Breast epithelium (tissue), 4 donors: Measurements from ENCODE around the gene ENOSF1. TPM values are rescaled to one million over a fixed set of nuclear protein-coding genes. Genes with fewer than 3 reads are reported as not detected.

Experiments
- DNase-seq, 2 donors: peaks; one replicate each; pipeline ENCODE4 v3.0.0-alpha.2; 2019; ENCODE audit warnings: low spot score in 2 of 2
- H3K27ac ChIP-seq, 2 donors: fragments of 200-600 bp; sonication (generic) in 1 of 2; one replicate each; pipeline ENCODE4 v1.5.1; 2016 to 2019; ENCODE audit warnings: mild to moderate bottlenecking in 1 of 2
- H3K27me3 ChIP-seq, 2 donors: fragments of 200-600 bp; sonication (generic) in 1 of 2; one replicate each; pipeline versions ENCODE4 v1.5.1 to v1.6.0; 2017 to 2019; ENCODE audit warnings: control low read depth in 1 of 2, mild to moderate bottlenecking in 1 of 2
- H3K36me3 ChIP-seq: fragments of 200-600 bp; one replicate; pipeline ENCODE4 v1.5.1; 2019
- H3K4me1 ChIP-seq, 2 donors: fragments of 200-600 bp; sonication (generic); one replicate each; pipeline ENCODE4 v1.5.1; 2016 to 2019; ENCODE audit warnings: control low read depth in 1 of 2
- H3K4me3 ChIP-seq, 3 donors: fragments of 200-600 bp; sonication (generic); 1 replicate in 2 of 3; 2 replicates in 1 of 3; pipeline ENCODE4 v1.5.1; 2016 to 2019; ENCODE audit warnings: mild to moderate bottlenecking in 3 of 3, moderate library complexity in 2 of 3
- H3K9me3 ChIP-seq, 2 donors: fragments of 200-600 bp; sonication (generic) in 1 of 2; one replicate each; pipeline ENCODE4 v1.5.1; 2016 to 2019; ENCODE audit warnings: control low read depth in 1 of 2
- CTCF ChIP-seq, 3 donors: fragments of 450-650 bp; IDR thresholded peaks; one replicate each; pipeline ENCODE4 v1.5.1; 2016 to 2017; ENCODE audit warnings: antibody characterized with exemption in 3 of 3, mild to moderate bottlenecking in 3 of 3, moderate library complexity in 3 of 3
- POLR2A ChIP-seq: fragments of 450-650 bp; IDR thresholded peaks from one replicate; pipeline ENCODE4 v1.6.1; 2016; ENCODE audit warnings: antibody characterized with exemption, mild to moderate bottlenecking, moderate library complexity
- POLR2AphosphoS5 ChIP-seq, 3 donors: sonication (generic); formaldehyde crosslinking; IDR thresholded peaks; one replicate each; pipeline ENCODE4 v1.6.1; 2017; ENCODE audit warnings: antibody characterized with exemption in 3 of 3
- intact Hi-C: fragments of 100-400 bp; cut with DNase I; formaldehyde crosslinking; loops from one replicate; pipeline ENCODE4 v1.15.1; 2023; ENCODE audit warnings: low total_unique reads
- total RNA-seq, 3 donors: library from RNA; depleted of rRNA; stranded (reverse); fragments of >200 nt; gene quantifications; one replicate each; pipeline ENCODE4 v1.1.0, GENCODE V29; 2016

Gene ENOSF1
- total RNA-seq, 3 donors from 2014 or later: 49.4 to 96.0 (median 90.1) TPM

DNA sequence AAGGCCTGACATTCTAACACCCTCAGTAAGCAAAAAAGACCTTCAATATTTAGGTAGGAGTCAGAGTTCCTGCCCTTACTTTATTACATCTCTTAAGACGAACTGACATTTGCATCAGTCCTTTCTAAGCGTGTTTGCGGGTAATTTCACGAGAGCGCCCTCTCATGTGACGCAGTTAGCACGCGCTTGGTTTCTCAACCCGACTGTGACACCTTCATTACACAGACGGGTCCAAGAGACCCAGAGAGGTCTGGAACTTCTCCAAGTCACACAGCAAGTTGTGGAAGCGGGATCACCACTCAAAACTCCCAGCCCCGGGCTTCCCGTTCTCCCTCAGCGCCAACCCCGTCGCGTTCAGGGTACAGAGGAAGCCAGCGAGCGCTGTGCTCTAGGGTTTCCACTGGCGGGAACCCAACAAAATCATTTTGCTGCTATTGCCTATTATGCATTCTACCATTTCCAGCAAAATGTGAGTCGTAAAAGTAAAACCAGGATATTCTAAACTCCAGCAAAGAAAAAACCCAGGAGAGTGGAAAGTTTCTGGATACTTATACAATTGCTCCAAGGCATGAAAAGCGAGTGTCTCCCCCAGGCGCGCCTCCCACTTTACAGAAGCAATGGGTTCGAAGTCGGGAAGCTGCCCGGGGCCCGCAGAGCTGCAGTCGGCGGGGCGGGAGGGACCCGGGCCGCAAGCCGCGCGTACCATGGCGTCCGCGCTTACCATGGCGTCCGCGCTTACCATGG is 601 bp downstream of the ENOSF1 start:
- Histone ChIP-seq H3K9me3 (no peaks in the 10 kb centered on the region), H3K27me3 (no peaks in the 10 kb centered on the region), H3K27ac (peak overlapping the region; percentile 91), H3K36me3 (no peaks in the 10 kb centered on the region), H3K4me3 (peak overlapping the region; percentile 61 to 84 (median 77)), H3K4me1 (peaks cover 0 to 7% of the 10 kb centered on the region in 2 donors)
- intact Hi-C loops: loop anchor here (5.0 kb wide), 1 partner anchor 1945 kb away; the partner anchor contains the start of gene SMCHD1
- TF ChIP-seq POLR2A (no peak), POLR2AphosphoS5 (IDR thresholded peaks at IDR 0.05) (peak in 2 of 3 donors; percentile 65 to 88)
- peak; percentile 55 to 67 for DNase-seq

DNA sequence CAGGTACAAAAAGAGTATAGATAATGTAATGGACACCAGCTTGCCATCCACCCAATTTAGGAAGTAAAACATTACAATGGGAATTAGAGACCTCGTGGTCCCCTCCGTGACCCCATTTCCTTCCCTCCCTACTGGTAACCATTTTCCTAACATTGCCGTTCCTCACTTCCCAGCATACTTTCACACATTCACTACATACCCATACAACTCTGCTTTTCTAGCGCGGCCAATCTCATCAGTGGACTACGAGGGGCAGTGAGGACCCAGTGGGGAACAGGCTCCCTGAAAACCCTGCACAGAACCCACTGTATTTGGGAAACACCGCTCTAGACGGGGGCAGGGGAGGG is 1.1 kb downstream of the ENOSF1 start:
- H3K27ac ChIP-seq: peak overlapping the region; percentile 91
- H3K4me3 ChIP-seq: peak overlapping the region; percentile 61 to 84 (median 77)
- TF ChIP-seq POLR2A (no peak), POLR2AphosphoS5 (IDR thresholded peaks at IDR 0.05) (peak in 1 of 3 donors; percentile 22)
- H3K4me1 ChIP-seq: peaks cover 0 to 7% of the 10 kb centered on the region in 2 donors
- intact Hi-C loops: loop anchor here (5.0 kb wide), 1 partner anchor 1946 kb away; the partner anchor contains the start of gene SMCHD1
- H3K9me3 ChIP-seq: no peaks in the 10 kb centered on the region
- DNase-seq: no peak
- H3K36me3 ChIP-seq: no peaks in the 10 kb centered on the region
- no peaks in the 10 kb centered on the region for H3K27me3 ChIP-seq

GRCh38 chr18:710418-711300 is 1.8 kb downstream of the ENOSF1 start:
- H3K27ac ChIP-seq: peak overlapping the region; percentile 13 to 91
- no peaks in the 10 kb centered on the region for H3K9me3 ChIP-seq
- H3K27me3 ChIP-seq: no peaks in the 10 kb centered on the region
- TF ChIP-seq POLR2A (no peak), POLR2AphosphoS5 (IDR thresholded peaks at IDR 0.05) (no peak), CTCF (IDR thresholded peaks at IDR 0.05) (no peak)
- H3K36me3 ChIP-seq: no peaks in the 10 kb centered on the region
- intact Hi-C loops: loop anchor here (5.0 kb wide), 1 partner anchor 1947 kb away; the partner anchor contains the start of gene SMCHD1
- peaks cover 0 to 7% of the 10 kb centered on the region in 2 donors for H3K4me1 ChIP-seq
- H3K4me3 ChIP-seq: peak overlapping the region in 2 of 3 donors; percentile 77 to 84
- no peak for DNase-seq

- H3K9me3 ChIP-seq: no peaks in the 10 kb centered on the region
- H3K27me3 ChIP-seq: no peaks in the 10 kb centered on the region
- no peak for TF ChIP-seq POLR2A
- TF ChIP-seq POLR2AphosphoS5 (IDR thresholded peaks at IDR 0.05): no peak
- TF ChIP-seq CTCF (IDR thresholded peaks at IDR 0.05): no peak
- H3K27ac ChIP-seq: no peak overlapping the region
- no peaks in the 10 kb centered on the region for H3K36me3 ChIP-seq
- peaks cover 0 to 7% of the 10 kb centered on the region in 2 donors for H3K4me1 ChIP-seq
- intact Hi-C loops: loop anchor here (5.0 kb wide), 1 partner anchor 1948 kb away; the partner anchor contains the start of gene SMCHD1
- H3K4me3 ChIP-seq: no peak overlapping the region
- DNase-seq: no peak
Observed at GRCh38 chr18:709771-710170, 2.7 kb downstream of the ENOSF1 start.

DNA sequence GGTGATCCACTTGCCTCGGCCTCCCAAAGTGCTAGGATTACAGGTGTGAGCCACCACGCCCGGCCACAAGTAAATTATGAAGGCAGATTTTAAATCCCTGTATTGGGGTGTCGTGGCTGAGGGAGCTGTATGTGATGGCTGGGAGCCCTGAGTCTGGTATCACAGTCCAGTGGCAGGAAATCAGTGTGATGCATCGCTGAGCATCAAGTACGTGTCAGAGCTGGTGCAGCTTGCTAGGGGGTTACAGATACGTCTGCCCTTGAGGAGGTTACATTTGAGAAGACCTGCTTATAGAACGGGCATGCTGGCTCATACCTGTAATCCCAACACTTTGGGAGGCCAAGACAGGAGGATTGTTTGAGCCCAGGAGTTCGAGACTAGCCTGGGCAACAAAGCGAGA is 4.3 kb downstream of the ENOSF1 start:
- TF ChIP-seq POLR2AphosphoS5 (IDR thresholded peaks at IDR 0.05): no peak
- no peak for TF ChIP-seq POLR2A
- no peak for TF ChIP-seq CTCF (IDR thresholded peaks at IDR 0.05)
- no peaks in the 10 kb centered on the region for H3K36me3 ChIP-seq
- H3K27me3 ChIP-seq: no peaks in the 10 kb centered on the region
- H3K9me3 ChIP-seq: no peaks in the 10 kb centered on the region
- intact Hi-C loops: no loop called here
- no peak for DNase-seq
- H3K4me1 ChIP-seq: peaks cover 0 to 7% of the 10 kb centered on the region in 2 donors
- H3K27ac ChIP-seq: no peak overlapping the region
- H3K4me3 ChIP-seq: no peak overlapping the region
